Measurements from ENCODE around the gene ABRAXAS1.

Gene ABRAXAS1

GRCh38 chr4:83436680-83437079 lies 48.2 kb downstream of the ABRAXAS1 start:
- H3K9me3 ChIP-seq (ENCODE audit: insufficient read depth, low read depth, low read length), result no peaks in the 10 kb centered on the region
- no peak overlapping the region for H3K4me3 ChIP-seq (ENCODE audit: low read depth, low read length)
- H3K79me2 ChIP-seq (ENCODE audit: control insufficient read depth, insufficient read depth, low read length, poor library complexity), result no peaks in the 10 kb centered on the region
- no peak for DNase-seq
- no peak overlapping the region for H2AFZ ChIP-seq (ENCODE audit: insufficient read depth, low read length, poor library complexity)
- H2AK5ac ChIP-seq (ENCODE audit: low read length), result no peak overlapping the region
- H2BK12ac ChIP-seq (ENCODE audit: low read length), result no peak overlapping the region
- peaks cover 2 to 7% of the 10 kb centered on the region in 2 experiments for H3K36me3 ChIP-seq (ENCODE audit: control insufficient read depth in 1 of 2, insufficient read depth in 2 of 2, low read length in 2 of 2)
- H3K18ac ChIP-seq (ENCODE audit: low read length), result no peak overlapping the region
- no peak overlapping the region for H3K4ac ChIP-seq (ENCODE audit: low read depth, low read length)
- no peak overlapping the region for H2BK5ac ChIP-seq (ENCODE audit: low read depth, low read length, poor library complexity)
- no peak overlapping the region for H3K4me2 ChIP-seq (ENCODE audit: low read length)
- H3K79me1 ChIP-seq (ENCODE audit: low read length), result no peaks in the 10 kb centered on the region
- H4K91ac ChIP-seq (ENCODE audit: low read depth, low read length), result no peak overlapping the region
- H3K27ac ChIP-seq (ENCODE audit: low read depth, low read length), result no peak overlapping the region
- H4K8ac ChIP-seq (ENCODE audit: low read depth, low read length), result no peak overlapping the region
- H3K23ac ChIP-seq (ENCODE audit: low read length), result no peak overlapping the region
- H3K14ac ChIP-seq (ENCODE audit: low read length), result no peak overlapping the region
- WGBS (ENCODE audit: extremely low coverage, insufficient coverage, insufficient read length), result no CpG with 5 or more reads among the region's 4 CpGs
- no peaks in the 10 kb centered on the region for H3K27me3 ChIP-seq (ENCODE audit: insufficient read depth, low read length)
- H2BK120ac ChIP-seq (ENCODE audit: insufficient read depth, low read length, poor library complexity), result no peak overlapping the region
- H3K9ac ChIP-seq (ENCODE audit: low read length), result no peak overlapping the region
- no peaks in the 10 kb centered on the region for H3K4me1 ChIP-seq (ENCODE audit: control insufficient read depth in 1 of 2, insufficient read depth in 2 of 2, low read length in 2 of 2)
- H4K12ac ChIP-seq (ENCODE audit: low read depth, low read length), result no peak overlapping the region

GRCh38 chr4:83431200-83431599 lies 53.7 kb downstream of the ABRAXAS1 start:
- Histone ChIP-seq H4K91ac (ENCODE audit: low read depth, low read length) (no peak overlapping the region), H4K8ac (ENCODE audit: low read depth, low read length) (no peak overlapping the region), H3K27ac (ENCODE audit: low read depth, low read length) (no peak overlapping the region), H3K79me1 (ENCODE audit: low read length) (no peaks in the 10 kb centered on the region), H3K4me1 (ENCODE audit: control insufficient read depth in 1 of 2, insufficient read depth in 2 of 2, low read length in 2 of 2) (no peaks in the 10 kb centered on the region), H2BK120ac (ENCODE audit: insufficient read depth, low read length, poor library complexity) (no peak overlapping the region), H2BK5ac (ENCODE audit: low read depth, low read length, poor library complexity) (no peak overlapping the region), H3K4ac (ENCODE audit: low read depth, low read length) (no peak overlapping the region), H3K4me2 (ENCODE audit: low read length) (no peak overlapping the region), H3K4me3 (ENCODE audit: low read depth, low read length) (no peak overlapping the region), H3K9me3 (ENCODE audit: insufficient read depth, low read depth, low read length) (no peaks in the 10 kb centered on the region), H3K14ac (ENCODE audit: low read length) (no peak overlapping the region), H2AK5ac (ENCODE audit: low read length) (no peak overlapping the region), H3K36me3 (ENCODE audit: control insufficient read depth in 1 of 2, insufficient read depth in 2 of 2, low read length in 2 of 2) (peaks cover 4% of the 10 kb centered on the region in 2 experiments), H2AFZ (ENCODE audit: insufficient read depth, low read length, poor library complexity) (no peak overlapping the region), H2BK12ac (ENCODE audit: low read length) (no peak overlapping the region), H4K12ac (ENCODE audit: low read depth, low read length) (no peak overlapping the region), H3K23ac (ENCODE audit: low read length) (no peak overlapping the region), H3K79me2 (ENCODE audit: control insufficient read depth, insufficient read depth, low read length, poor library complexity) (no peaks in the 10 kb centered on the region), H3K27me3 (ENCODE audit: insufficient read depth, low read length) (no peaks in the 10 kb centered on the region), H3K9ac (ENCODE audit: low read length) (no peak overlapping the region), H3K18ac (ENCODE audit: low read length) (no peak overlapping the region)
- no peak for DNase-seq
- WGBS (ENCODE audit: extremely low coverage, insufficient coverage, insufficient read length), result no CpG with 5 or more reads among the region's 1 CpG

GRCh38 chr4:83418211-83418610 lies 66.7 kb downstream of the ABRAXAS1 start:
- no peak overlapping the region for H2BK12ac ChIP-seq (ENCODE audit: low read length)
- H4K91ac ChIP-seq (ENCODE audit: low read depth, low read length), result no peak overlapping the region
- H3K27me3 ChIP-seq (ENCODE audit: insufficient read depth, low read length), result no peaks in the 10 kb centered on the region
- H2BK120ac ChIP-seq (ENCODE audit: insufficient read depth, low read length, poor library complexity), result no peak overlapping the region
- no peak overlapping the region for H3K4me3 ChIP-seq (ENCODE audit: low read depth, low read length)
- H3K23ac ChIP-seq (ENCODE audit: low read length), result no peak overlapping the region
- H3K79me2 ChIP-seq (ENCODE audit: control insufficient read depth, insufficient read depth, low read length, poor library complexity), result no peaks in the 10 kb centered on the region
- H3K4me1 ChIP-seq (ENCODE audit: control insufficient read depth in 1 of 2, insufficient read depth in 2 of 2, low read length in 2 of 2), result peaks cover 4 to 7% of the 10 kb centered on the region in 2 experiments
- H3K9me3 ChIP-seq (ENCODE audit: insufficient read depth, low read depth, low read length), result no peaks in the 10 kb centered on the region
- H2AFZ ChIP-seq (ENCODE audit: insufficient read depth, low read length, poor library complexity), result no peak overlapping the region
- no peak overlapping the region for H3K9ac ChIP-seq (ENCODE audit: low read length)
- no peak overlapping the region for H4K8ac ChIP-seq (ENCODE audit: low read depth, low read length)
- no peak overlapping the region for H3K27ac ChIP-seq (ENCODE audit: low read depth, low read length)
- no peak overlapping the region for H3K14ac ChIP-seq (ENCODE audit: low read length)
- no peak overlapping the region for H2BK5ac ChIP-seq (ENCODE audit: low read depth, low read length, poor library complexity)
- H3K4me2 ChIP-seq (ENCODE audit: low read length), result no peak overlapping the region
- no peak overlapping the region for H3K4ac ChIP-seq (ENCODE audit: low read depth, low read length)
- no peak overlapping the region for H2AK5ac ChIP-seq (ENCODE audit: low read length)
- H4K12ac ChIP-seq (ENCODE audit: low read depth, low read length), result no peak overlapping the region
- no peaks in the 10 kb centered on the region for H3K79me1 ChIP-seq (ENCODE audit: low read length)
- H3K36me3 ChIP-seq (ENCODE audit: control insufficient read depth in 1 of 2, insufficient read depth in 2 of 2, low read length in 2 of 2), result peaks cover 3 to 10% of the 10 kb centered on the region in 2 experiments
- no peak for DNase-seq
- no peak overlapping the region for H3K18ac ChIP-seq (ENCODE audit: low read length)

GRCh38 chr4:83417566-83417965 lies 67.3 kb downstream of the ABRAXAS1 start:
- Histone ChIP-seq H3K27me3 (ENCODE audit: insufficient read depth, low read length) (no peaks in the 10 kb centered on the region), H3K9me3 (ENCODE audit: insufficient read depth, low read depth, low read length) (no peaks in the 10 kb centered on the region), H4K91ac (ENCODE audit: low read depth, low read length) (no peak overlapping the region), H3K79me1 (ENCODE audit: low read length) (no peaks in the 10 kb centered on the region), H2AFZ (ENCODE audit: insufficient read depth, low read length, poor library complexity) (no peak overlapping the region), H3K18ac (ENCODE audit: low read length) (no peak overlapping the region), H3K4me2 (ENCODE audit: low read length) (peak overlapping the region; percentile 49), H3K14ac (ENCODE audit: low read length) (no peak overlapping the region), H2AK5ac (ENCODE audit: low read length) (no peak overlapping the region), H3K36me3 (ENCODE audit: control insufficient read depth in 1 of 2, insufficient read depth in 2 of 2, low read length in 2 of 2) (peaks cover 3 to 10% of the 10 kb centered on the region in 2 experiments), H3K27ac (ENCODE audit: low read depth, low read length) (peak overlapping the region; percentile 62), H3K23ac (ENCODE audit: low read length) (no peak overlapping the region), H3K79me2 (ENCODE audit: control insufficient read depth, insufficient read depth, low read length, poor library complexity) (no peaks in the 10 kb centered on the region), H3K4me3 (ENCODE audit: low read depth, low read length) (no peak overlapping the region), H2BK120ac (ENCODE audit: insufficient read depth, low read length, poor library complexity) (no peak overlapping the region), H4K8ac (ENCODE audit: low read depth, low read length) (no peak overlapping the region), H3K4me1 (ENCODE audit: control insufficient read depth in 1 of 2, insufficient read depth in 2 of 2, low read length in 2 of 2) (peaks cover 6 to 8% of the 10 kb centered on the region in 2 experiments), H4K12ac (ENCODE audit: low read depth, low read length) (no peak overlapping the region), H2BK12ac (ENCODE audit: low read length) (no peak overlapping the region), H2BK5ac (ENCODE audit: low read depth, low read length, poor library complexity) (no peak overlapping the region), H3K4ac (ENCODE audit: low read depth, low read length) (no peak overlapping the region), H3K9ac (ENCODE audit: low read length) (no peak overlapping the region)
- peak; percentile 30 to 72 for DNase-seq
- WGBS (ENCODE audit: extremely low coverage, insufficient coverage, insufficient read length), result no CpG with 5 or more reads among the region's 4 CpGs

Data from trophoblast cell (in vitro differentiated cells and primary cell).